IMR-90 (cell line): ENCODE measurements around the gene CAPZA1. TPM values are rescaled to one million over a fixed set of nuclear protein-coding genes. Genes with fewer than 3 reads are reported as not detected.
"Not testable (repeated sequence)": the region's sequence is repeated elsewhere in the genome, so short reads cannot be mapped to it uniquely, and the experiment has no call there.

Experiments used
- ATAC-seq: fragments of 200-7000 bp; cut with Tn5 transposase; 2 replicates; pipeline ENCODE4 v1.9.1; 2020; ENCODE audit warnings: low read depth, mild to moderate bottlenecking, moderate library complexity
- BruUV-seq: library from RNA; stranded (reverse); fragments of 400-500 nt; replicated peaks from 2 replicates; lab custom pipeline; 2021; lab: Mats Ljungman, UMichigan
- CTCF ChIA-PET: fragments of 300-600 bp; formaldehyde crosslinking; extraction: SDS; loops from one replicate; lab custom pipeline; 2021; ENCODE audit warnings: antibody characterized with exemption; lab: Yijun Ruan, JAX
- POLR2A ChIA-PET: fragments of 300-600 bp; sonication (Branson Sonifier 250); formaldehyde crosslinking; loops from one replicate; lab custom pipeline; 2022; ENCODE audit warnings: antibody characterized with exemption; ENCODE audit not compliant: unreplicated experiment; lab: Charles Lee
- DNase-seq: peaks from one replicate; pipeline ENCODE4 v3.0.0; 2013
- H2AFZ ChIP-seq: replicated peaks from 2 replicates; pipeline ENCODE3; 2013; ENCODE audit warnings: low read length, mild to moderate bottlenecking; ENCODE audit not compliant: poor library complexity
- H2AK5ac ChIP-seq: 2 replicates; pipeline ENCODE4 v1.6.1; 2013; ENCODE audit warnings: low read depth, low read length, inconsistent platforms
- H2AK9ac ChIP-seq: replicated peaks from 2 replicates; pipeline ENCODE3; 2013; ENCODE audit warnings: mild to moderate bottlenecking, low read depth, low read length, moderate library complexity; ENCODE audit not compliant: poor library complexity
- H2BK120ac ChIP-seq: 2 replicates; pipeline ENCODE4 v1.6.1; 2013; ENCODE audit warnings: low read depth, low read length, inconsistent platforms
- H2BK15ac ChIP-seq: 3 replicates; pipeline ENCODE4 v1.6.1; 2013; ENCODE audit warnings: low read depth, low read length, inconsistent platforms
- H2BK20ac ChIP-seq: 2 replicates; pipeline ENCODE4 v1.6.1; 2013; ENCODE audit warnings: low read depth, mild to moderate bottlenecking, inconsistent platforms, low read length, moderate library complexity
- H2BK5ac ChIP-seq: 2 replicates; pipeline ENCODE4 v1.6.1; 2013; ENCODE audit warnings: mild to moderate bottlenecking, low read depth, low read length, inconsistent platforms; ENCODE audit not compliant: poor library complexity, severe bottlenecking
- H3K14ac ChIP-seq: replicated peaks from 2 replicates; pipeline ENCODE4 v1.6.1; 2013; ENCODE audit warnings: low read depth, low read length, inconsistent platforms
- H3K18ac ChIP-seq: 2 replicates; pipeline ENCODE4 v1.6.1; 2013; ENCODE audit warnings: low read depth, low read length, control low read depth
- H3K23ac ChIP-seq: 2 replicates; pipeline ENCODE4 v1.6.1; 2013; ENCODE audit warnings: low read depth, low read length, inconsistent platforms
- H3K27ac ChIP-seq: 2 replicates; pipeline ENCODE4 v1.5.1; 2013; ENCODE audit warnings: mild to moderate bottlenecking, control low read depth, low read length; ENCODE audit not compliant: insufficient read depth
- H3K27me3 ChIP-seq: 2 replicates; pipeline ENCODE4 v1.6.1; 2013; ENCODE audit warnings: low read length; ENCODE audit not compliant: control insufficient read depth, insufficient read depth
- H3K36me3 ChIP-seq: 2 replicates; pipeline ENCODE4 v1.6.1; 2013; ENCODE audit warnings: low read length, mixed read lengths; ENCODE audit not compliant: control insufficient read depth, insufficient read depth
- H3K4ac ChIP-seq: 2 replicates; pipeline ENCODE4 v1.6.1; 2013; ENCODE audit warnings: low read depth, low read length, inconsistent platforms
- H3K4me1 ChIP-seq: 2 replicates; pipeline ENCODE4 v1.6.1; 2013; ENCODE audit warnings: low read length, mixed read lengths; ENCODE audit not compliant: control insufficient read depth, insufficient read depth
- H3K4me2 ChIP-seq: 2 replicates; pipeline ENCODE4 v1.6.1; 2013; ENCODE audit warnings: low read depth, mild to moderate bottlenecking, control low read depth, low read length, moderate library complexity
- H3K4me3 ChIP-seq: 2 replicates; pipeline ENCODE4 v1.5.1; 2013; ENCODE audit warnings: low read depth, mild to moderate bottlenecking, control low read depth, low read length, moderate library complexity; ENCODE audit not compliant: insufficient read depth
- H3K56ac ChIP-seq: 2 replicates; pipeline ENCODE4 v1.6.1; 2013; ENCODE audit warnings: low read length, inconsistent platforms; ENCODE audit not compliant: insufficient read depth; ENCODE audit errors: extremely low read depth
- H3K79me1 ChIP-seq, 2 experiments: 2 replicates each; pipeline ENCODE4 v1.6.1; 2013; ENCODE audit warnings: low read length in 2 of 2, inconsistent platforms in 1 of 2, low read depth in 1 of 2
- H3K9ac ChIP-seq: 2 replicates; pipeline ENCODE4 v1.6.1; 2013; ENCODE audit warnings: low read depth, low read length, control low read depth
- H3K9me1 ChIP-seq: 2 replicates; pipeline ENCODE4 v1.6.1; 2013; ENCODE audit warnings: low read length, inconsistent platforms; ENCODE audit not compliant: insufficient read depth
- H3K9me3 ChIP-seq: 2 replicates; pipeline ENCODE4 v1.6.1; 2013; ENCODE audit warnings: low read length; ENCODE audit not compliant: control insufficient read depth, insufficient read depth
- H4K20me1 ChIP-seq: 2 replicates; pipeline ENCODE4 v1.6.1; 2013; ENCODE audit warnings: low read length, inconsistent platforms; ENCODE audit not compliant: insufficient read depth
- H4K5ac ChIP-seq: 2 replicates; pipeline ENCODE4 v1.6.1; 2013; ENCODE audit warnings: mild to moderate bottlenecking, low read depth, low read length, control low read depth
- H4K8ac ChIP-seq, 2 experiments: 2 replicates each; pipeline ENCODE4 v1.6.1; 2013; ENCODE audit warnings: low read depth in 2 of 2, low read length in 2 of 2, control low read depth in 1 of 2, inconsistent platforms in 1 of 2
- H4K91ac ChIP-seq: 2 replicates; pipeline ENCODE4 v1.6.1; 2013; ENCODE audit warnings: low read depth, low read length, inconsistent platforms; ENCODE audit not compliant: insufficient read depth
- WGBS, 2 experiments: methylation state at CpG; one replicate each; pipeline versions ENCODE4 v1.1.5 to v1.1.7; 2013; ENCODE audit warnings: missing lambda C conversion rate in 2 of 2; ENCODE audit not compliant: insufficient read length in 1 of 2; ENCODE audit errors: extremely low coverage in 2 of 2; 5-methylcytosine and 5-hydroxymethylcytosine counted together
- dilution Hi-C: fragments of 300-500 bp; cut with HindIII; formaldehyde crosslinking; loops from one replicate; pipeline ENCODE4 v1.14.3; 2018; ENCODE audit warnings: low sequenced_read_pairs; ENCODE audit not compliant: unreplicated experiment
- in situ Hi-C: fragments of 300-500 bp; cut with MboI; formaldehyde crosslinking; loops from 3 replicates; pipeline ENCODE4 v1.14.3; 2019; ENCODE audit warnings: low sequenced_read_pairs, inconsistent platforms, mixed read lengths
- intact Hi-C: fragments of 100-400 bp; cut with micrococcal nuclease; formaldehyde crosslinking; loops from 2 replicates; pipeline ENCODE4 v1.10.0; 2022
- polyA plus RNA-seq, 3 experiments: library from polyadenylated mRNA; depleted of rRNA; stranded (reverse); fragments of >200 nt; gene quantifications; 2 replicates each; pipeline ENCODE4 v1.2.3, GENCODE V29; 2012; ENCODE audit warnings: low replicate concordance in 1 of 3
- total RNA-seq: library from RNA; depleted of rRNA; stranded (reverse); fragments of >200 nt; gene quantifications from 2 replicates; pipeline ENCODE4 v1.2.3, GENCODE V29; 2012

The CAPZA1 gene
- total and polyA plus RNA-seq, 2 of the 4 experiments (the other 2 are of a cell fraction): 108 to 262 TPM

GRCh38 chr1:112624493-112624892 is 4.9 kb downstream of the CAPZA1 start:
- H3K56ac ChIP-seq, dilution Hi-C loops, H2BK5ac ChIP-seq, H4K5ac ChIP-seq, H2BK15ac ChIP-seq, H2BK20ac ChIP-seq, intact Hi-C loops, H3K9me3 ChIP-seq, H2AK9ac ChIP-seq, H3K36me3 ChIP-seq, H2BK120ac ChIP-seq, H3K4me2 ChIP-seq, H3K18ac ChIP-seq, H2AK5ac ChIP-seq, ATAC-seq, in situ Hi-C loops, H3K14ac ChIP-seq, H2AFZ ChIP-seq, H3K27ac ChIP-seq, H3K23ac ChIP-seq, POLR2A ChIA-PET, H4K91ac ChIP-seq, H3K9me1 ChIP-seq, BruUV-seq, DNase-seq, H3K4ac ChIP-seq, H3K4me3 ChIP-seq, H3K27me3 ChIP-seq, H4K8ac ChIP-seq, H3K9ac ChIP-seq, H3K4me1 ChIP-seq: not testable (repeated sequence)
- no CpG with 5 or more reads among the region's 5 CpGs for WGBS, 2 experiments
- peaks cover 0 to 47% of the 10 kb centered on the region in 2 experiments; a peak in 2 of 4 replicates for H3K79me1 ChIP-seq
- H4K20me1 ChIP-seq: peaks cover 80% of the 10 kb centered on the region
- CTCF ChIA-PET: interaction anchor here (0.7 kb wide), 1 partner anchor 227 kb away, joined by 3 read pairs; no protein-coding TSS in a partner anchor
